GM12878 (cell line): ENCODE results near the gene AP2A2.

Source experiments
- BRCA1 ChIP-seq: IDR thresholded peaks from 2 replicates; pipeline ENCODE4 v1.6.1; 2011; ENCODE audit warnings: low read depth, low read length, improper control_type of control experiment
- EP300 ChIP-seq, 2 experiments: fragments of 150-350 bp in 1 of 2; IDR thresholded peaks; 2 replicates each; pipeline ENCODE4 v1.6.1; 2011 to 2012; ENCODE audit warnings: low read depth in 2 of 2, low read length in 2 of 2, borderline replicate concordance in 1 of 2, improper control_type of control experiment in 1 of 2, inconsistent platforms in 1 of 2; ENCODE audit not compliant: control insufficient read depth in 1 of 2
- FOXK2 ChIP-seq: fragments of 450-650 bp; IDR thresholded peaks from 2 replicates; pipeline ENCODE4 v1.6.1; 2017; ENCODE audit warnings: mild to moderate bottlenecking, moderate library complexity
- POLR2A ChIP-seq: IDR thresholded peaks from 2 replicates; pipeline ENCODE4 v1.6.1; 2011; ENCODE audit warnings: low read depth, mild to moderate bottlenecking, low read length
- RAD51 ChIP-seq: fragments of 450-650 bp; IDR thresholded peaks from 2 replicates; pipeline ENCODE4 v1.6.1; 2016; ENCODE audit warnings: moderate library complexity, mild to moderate bottlenecking, inconsistent platforms
- TBL1XR1 ChIP-seq: IDR thresholded peaks from 2 replicates; pipeline ENCODE4 v1.6.1; 2012; ENCODE audit warnings: low read depth, low read length, improper control_type of control experiment
- YY1 ChIP-seq: IDR thresholded peaks from 2 replicates; pipeline ENCODE4 v1.6.1; 2011; ENCODE audit warnings: low read depth, mild to moderate bottlenecking, low read length
- TF ChIP-seq, protein P1 (sequence below), 3 experiments: IDR thresholded peaks in 2 of 3; conservative IDR thresholded peaks in 1 of 3; 2 replicates each; pipeline ENCODE4 v1.5.1; 2011; ENCODE audit warnings: low read depth in 3 of 3, low read length in 3 of 3, mild to moderate bottlenecking in 3 of 3, control low read depth in 2 of 3, moderate library complexity in 2 of 3, inconsistent platforms in 1 of 3, mixed read lengths in 1 of 3; ENCODE audit not compliant: control insufficient read depth in 2 of 3, insufficient read depth in 1 of 3; ENCODE audit errors: extremely low read depth in 1 of 3

DNA sequence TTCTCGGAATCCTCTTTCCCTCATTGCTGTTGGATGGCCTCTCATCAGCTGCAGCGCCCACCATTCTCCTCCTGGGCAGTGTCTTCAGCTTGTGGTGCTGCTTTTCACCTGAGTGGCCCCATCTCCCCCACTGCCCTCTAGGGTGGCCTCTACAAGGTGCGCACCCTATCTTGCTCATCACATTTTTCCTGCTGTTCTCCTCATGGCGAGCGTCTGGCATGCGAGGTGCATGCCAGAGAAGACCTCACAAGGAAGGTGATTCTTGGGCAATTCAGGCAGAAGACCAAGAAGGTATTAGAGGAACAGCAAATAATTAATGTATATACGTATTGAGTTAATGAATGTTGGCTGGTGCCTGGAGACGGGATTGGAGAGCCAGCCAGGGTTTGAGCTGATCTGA is 3.1 kb downstream of the AP2A2 start:
- TF ChIP-seq, protein P1, sequence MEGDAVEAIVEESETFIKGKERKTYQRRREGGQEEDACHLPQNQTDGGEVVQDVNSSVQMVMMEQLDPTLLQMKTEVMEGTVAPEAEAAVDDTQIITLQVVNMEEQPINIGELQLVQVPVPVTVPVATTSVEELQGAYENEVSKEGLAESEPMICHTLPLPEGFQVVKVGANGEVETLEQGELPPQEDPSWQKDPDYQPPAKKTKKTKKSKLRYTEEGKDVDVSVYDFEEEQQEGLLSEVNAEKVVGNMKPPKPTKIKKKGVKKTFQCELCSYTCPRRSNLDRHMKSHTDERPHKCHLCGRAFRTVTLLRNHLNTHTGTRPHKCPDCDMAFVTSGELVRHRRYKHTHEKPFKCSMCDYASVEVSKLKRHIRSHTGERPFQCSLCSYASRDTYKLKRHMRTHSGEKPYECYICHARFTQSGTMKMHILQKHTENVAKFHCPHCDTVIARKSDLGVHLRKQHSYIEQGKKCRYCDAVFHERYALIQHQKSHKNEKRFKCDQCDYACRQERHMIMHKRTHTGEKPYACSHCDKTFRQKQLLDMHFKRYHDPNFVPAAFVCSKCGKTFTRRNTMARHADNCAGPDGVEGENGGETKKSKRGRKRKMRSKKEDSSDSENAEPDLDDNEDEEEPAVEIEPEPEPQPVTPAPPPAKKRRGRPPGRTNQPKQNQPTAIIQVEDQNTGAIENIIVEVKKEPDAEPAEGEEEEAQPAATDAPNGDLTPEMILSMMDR (IDR thresholded peaks at IDR 0.05 in 2 of 3, conservative IDR thresholded peaks at IDR 0.05 in 1 of 3; ENCODE audit: control insufficient read depth in 2 of 3, extremely low read depth in 1 of 3, insufficient read depth in 1 of 3, low read depth in 3 of 3, low read length in 3 of 3), result no peak
- no peak for TF ChIP-seq EP300 (IDR thresholded peaks at IDR 0.05; ENCODE audit: borderline replicate concordance in 1 of 2, control insufficient read depth in 1 of 2, low read depth in 2 of 2, low read length in 2 of 2)
- TF ChIP-seq TBL1XR1, result no peak
- TF ChIP-seq RAD51, result no peak
- TF ChIP-seq YY1, result no peak
- TF ChIP-seq POLR2A, result no peak
- no peak for TF ChIP-seq BRCA1
- TF ChIP-seq FOXK2, result no peak
